ENCODE measurements around the gene NUDCD3.

NUDCD3 gene

GRCh38 chr7:44368885-44369284, 121.6 kb downstream of the NUDCD3 start:
- Histone ChIP-seq H3K27ac (ENCODE audit: low read depth, low read length) (no peak overlapping the region), H3K4me1 (ENCODE audit: control insufficient read depth, insufficient read depth, low read length) (no peaks in the 10 kb centered on the region), H3K4me3 (ENCODE audit: low read depth, low read length) (no peak overlapping the region), H3K9ac (ENCODE audit: low read depth, low read length) (no peak overlapping the region), H3K27me3 (ENCODE audit: control insufficient read depth, insufficient read depth, low read length) (no peaks in the 10 kb centered on the region), H3K9me3 (ENCODE audit: control insufficient read depth, insufficient read depth, low read length) (no peaks in the 10 kb centered on the region), H3K36me3 (ENCODE audit: control insufficient read depth, insufficient read depth, low read length) (no peaks in the 10 kb centered on the region)

- Histone ChIP-seq H3K9ac (ENCODE audit: low read depth, low read length) (no peak overlapping the region), H3K36me3 (ENCODE audit: control insufficient read depth, insufficient read depth, low read length) (no peaks in the 10 kb centered on the region), H3K27ac (ENCODE audit: low read depth, low read length) (no peak overlapping the region), H3K9me3 (ENCODE audit: control insufficient read depth, insufficient read depth, low read length) (no peaks in the 10 kb centered on the region), H3K4me3 (ENCODE audit: low read depth, low read length) (no peak overlapping the region), H3K4me1 (ENCODE audit: control insufficient read depth, insufficient read depth, low read length) (no peaks in the 10 kb centered on the region), H3K27me3 (ENCODE audit: control insufficient read depth, insufficient read depth, low read length) (no peaks in the 10 kb centered on the region)
Measured at GRCh38 chr7:44368455-44368854, 122.0 kb downstream of the NUDCD3 start.

- no peaks in the 10 kb centered on the region for H3K36me3 ChIP-seq (ENCODE audit: control insufficient read depth, insufficient read depth, low read length)
- H3K4me1 ChIP-seq (ENCODE audit: control insufficient read depth, insufficient read depth, low read length) = no peaks in the 10 kb centered on the region
- no peaks in the 10 kb centered on the region for H3K27me3 ChIP-seq (ENCODE audit: control insufficient read depth, insufficient read depth, low read length)
- H3K27ac ChIP-seq (ENCODE audit: low read depth, low read length) = no peak overlapping the region
- no peaks in the 10 kb centered on the region for H3K9me3 ChIP-seq (ENCODE audit: control insufficient read depth, insufficient read depth, low read length)
- H3K4me3 ChIP-seq (ENCODE audit: low read depth, low read length) = no peak overlapping the region
- H3K9ac ChIP-seq (ENCODE audit: low read depth, low read length) = no peak overlapping the region
Measured at GRCh38 chr7:44367475-44368043, 122.9 kb downstream of the NUDCD3 start.

- no peaks in the 10 kb centered on the region for H3K36me3 ChIP-seq (ENCODE audit: control insufficient read depth, insufficient read depth, low read length)
- no peak overlapping the region for H3K9ac ChIP-seq (ENCODE audit: low read depth, low read length)
- no peak overlapping the region for H3K27ac ChIP-seq (ENCODE audit: low read depth, low read length)
- no peaks in the 10 kb centered on the region for H3K27me3 ChIP-seq (ENCODE audit: control insufficient read depth, insufficient read depth, low read length)
- H3K4me1 ChIP-seq (ENCODE audit: control insufficient read depth, insufficient read depth, low read length) = no peaks in the 10 kb centered on the region
- H3K9me3 ChIP-seq (ENCODE audit: control insufficient read depth, insufficient read depth, low read length) = no peaks in the 10 kb centered on the region
- no peak overlapping the region for H3K4me3 ChIP-seq (ENCODE audit: low read depth, low read length)
Measured at GRCh38 chr7:44366986-44367385, 123.5 kb downstream of the NUDCD3 start.

- no peak overlapping the region for H3K9ac ChIP-seq (ENCODE audit: low read depth, low read length)
- no peaks in the 10 kb centered on the region for H3K27me3 ChIP-seq (ENCODE audit: control insufficient read depth, insufficient read depth, low read length)
- no peaks in the 10 kb centered on the region for H3K36me3 ChIP-seq (ENCODE audit: control insufficient read depth, insufficient read depth, low read length)
- H3K4me3 ChIP-seq (ENCODE audit: low read depth, low read length) = no peak overlapping the region
- no peak overlapping the region for H3K27ac ChIP-seq (ENCODE audit: low read depth, low read length)
- H3K9me3 ChIP-seq (ENCODE audit: control insufficient read depth, insufficient read depth, low read length) = no peaks in the 10 kb centered on the region
- H3K4me1 ChIP-seq (ENCODE audit: control insufficient read depth, insufficient read depth, low read length) = no peaks in the 10 kb centered on the region
Measured at GRCh38 chr7:44353668-44354067, 136.8 kb downstream of the NUDCD3 start.

- Histone ChIP-seq H3K4me1 (ENCODE audit: control insufficient read depth, insufficient read depth, low read length) (no peaks in the 10 kb centered on the region), H3K9me3 (ENCODE audit: control insufficient read depth, insufficient read depth, low read length) (no peaks in the 10 kb centered on the region), H3K36me3 (ENCODE audit: control insufficient read depth, insufficient read depth, low read length) (no peaks in the 10 kb centered on the region), H3K27ac (ENCODE audit: low read depth, low read length) (no peak overlapping the region), H3K4me3 (ENCODE audit: low read depth, low read length) (no peak overlapping the region), H3K27me3 (ENCODE audit: control insufficient read depth, insufficient read depth, low read length) (0 out of 2 replicates have a peak, but pooled peaks cover 4% of the 10 kb centered on the region), H3K9ac (ENCODE audit: low read depth, low read length) (no peak overlapping the region)
Measured at GRCh38 chr7:44348851-44349781, 141.3 kb downstream of the NUDCD3 start.

GRCh38 chr7:44348300-44348699, 142.2 kb downstream of the NUDCD3 start:
- no peaks in the 10 kb centered on the region for H3K4me1 ChIP-seq (ENCODE audit: control insufficient read depth, insufficient read depth, low read length)
- H3K9ac ChIP-seq (ENCODE audit: low read depth, low read length) = no peak overlapping the region
- no peaks in the 10 kb centered on the region for H3K9me3 ChIP-seq (ENCODE audit: control insufficient read depth, insufficient read depth, low read length)
- no peak overlapping the region for H3K27ac ChIP-seq (ENCODE audit: low read depth, low read length)
- no peak overlapping the region for H3K4me3 ChIP-seq (ENCODE audit: low read depth, low read length)
- no peaks in the 10 kb centered on the region for H3K36me3 ChIP-seq (ENCODE audit: control insufficient read depth, insufficient read depth, low read length)
- 0 out of 2 replicates have a peak, but pooled peaks cover 4% of the 10 kb centered on the region for H3K27me3 ChIP-seq (ENCODE audit: control insufficient read depth, insufficient read depth, low read length)

GRCh38 chr7:44347546-44348114, 142.8 kb downstream of the NUDCD3 start:
- H3K4me3 ChIP-seq (ENCODE audit: low read depth, low read length) = no peak overlapping the region
- no peaks in the 10 kb centered on the region for H3K4me1 ChIP-seq (ENCODE audit: control insufficient read depth, insufficient read depth, low read length)
- 0 out of 2 replicates have a peak, but pooled peaks cover 4% of the 10 kb centered on the region for H3K27me3 ChIP-seq (ENCODE audit: control insufficient read depth, insufficient read depth, low read length)
- H3K9ac ChIP-seq (ENCODE audit: low read depth, low read length) = no peak overlapping the region
- no peaks in the 10 kb centered on the region for H3K9me3 ChIP-seq (ENCODE audit: control insufficient read depth, insufficient read depth, low read length)
- H3K27ac ChIP-seq (ENCODE audit: low read depth, low read length) = no peak overlapping the region
- no peaks in the 10 kb centered on the region for H3K36me3 ChIP-seq (ENCODE audit: control insufficient read depth, insufficient read depth, low read length)

- Histone ChIP-seq H3K4me3 (ENCODE audit: low read depth, low read length) (no peak overlapping the region), H3K4me1 (ENCODE audit: control insufficient read depth, insufficient read depth, low read length) (no peaks in the 10 kb centered on the region), H3K27ac (ENCODE audit: low read depth, low read length) (no peak overlapping the region), H3K36me3 (ENCODE audit: control insufficient read depth, insufficient read depth, low read length) (no peaks in the 10 kb centered on the region), H3K27me3 (ENCODE audit: control insufficient read depth, insufficient read depth, low read length) (0 out of 2 replicates have a peak, but pooled peaks cover 4% of the 10 kb centered on the region), H3K9me3 (ENCODE audit: control insufficient read depth, insufficient read depth, low read length) (no peaks in the 10 kb centered on the region), H3K9ac (ENCODE audit: low read depth, low read length) (no peak overlapping the region)
Measured at GRCh38 chr7:44346063-44346462, 144.4 kb downstream of the NUDCD3 start.

GRCh38 chr7:44341401-44341800, 149.1 kb downstream of the NUDCD3 start:
- Histone ChIP-seq H3K36me3 (ENCODE audit: control insufficient read depth, insufficient read depth, low read length) (no peaks in the 10 kb centered on the region), H3K27me3 (ENCODE audit: control insufficient read depth, insufficient read depth, low read length) (0 out of 2 replicates have a peak, but pooled peaks cover 7% of the 10 kb centered on the region), H3K9me3 (ENCODE audit: control insufficient read depth, insufficient read depth, low read length) (no peaks in the 10 kb centered on the region), H3K27ac (ENCODE audit: low read depth, low read length) (no peak overlapping the region), H3K4me3 (ENCODE audit: low read depth, low read length) (no peak overlapping the region), H3K4me1 (ENCODE audit: control insufficient read depth, insufficient read depth, low read length) (no peaks in the 10 kb centered on the region), H3K9ac (ENCODE audit: low read depth, low read length) (no peak overlapping the region)

GRCh38 chr7:44338600-44338999, 151.9 kb downstream of the NUDCD3 start:
- H3K9me3 ChIP-seq (ENCODE audit: control insufficient read depth, insufficient read depth, low read length) = no peaks in the 10 kb centered on the region
- H3K27ac ChIP-seq (ENCODE audit: low read depth, low read length) = no peak overlapping the region
- H3K4me3 ChIP-seq (ENCODE audit: low read depth, low read length) = no peak overlapping the region
- H3K4me1 ChIP-seq (ENCODE audit: control insufficient read depth, insufficient read depth, low read length) = no peaks in the 10 kb centered on the region
- H3K27me3 ChIP-seq (ENCODE audit: control insufficient read depth, insufficient read depth, low read length) = 0 out of 2 replicates have a peak, but pooled peaks cover 3% of the 10 kb centered on the region
- no peak overlapping the region for H3K9ac ChIP-seq (ENCODE audit: low read depth, low read length)
- H3K36me3 ChIP-seq (ENCODE audit: control insufficient read depth, insufficient read depth, low read length) = no peaks in the 10 kb centered on the region
